Vagina (tissue), 2 donors: ENCODE results near the gene ZNF689. TPM values are rescaled to one million over a fixed set of nuclear protein-coding genes. Genes with fewer than 3 reads are reported as not detected.

Experiments used
- DNase-seq, 2 donors: peaks; one replicate each; pipeline ENCODE4 v3.0.0-alpha.2; 2017; ENCODE audit errors: extremely low spot score in 2 of 2
- H3K27ac ChIP-seq: fragments of 200-600 bp; sonication (generic); one replicate; pipeline ENCODE4 v1.5.1; 2019
- H3K27me3 ChIP-seq: fragments of 200-600 bp; sonication (generic); one replicate; pipeline ENCODE4 v1.5.1; 2019
- H3K36me3 ChIP-seq, 2 donors: fragments of 200-600 bp; sonication (generic); one replicate each; pipeline ENCODE4 v1.5.1; 2017 to 2019
- H3K4me1 ChIP-seq: fragments of 200-600 bp; sonication (generic); one replicate; pipeline ENCODE4 v1.5.1; 2019
- H3K4me3 ChIP-seq, 2 donors: fragments of 200-600 bp; sonication (generic); 1 replicate in 1 of 2; 2 replicates in 1 of 2; pipeline ENCODE4 v1.5.1; 2016 to 2019
- H3K9me3 ChIP-seq: fragments of 200-600 bp; sonication (generic); one replicate; pipeline ENCODE4 v1.5.1; 2019
- POLR2A ChIP-seq, 2 donors: fragments of 450-650 bp; IDR thresholded peaks; one replicate each; pipeline ENCODE4 v1.6.1; 2017; ENCODE audit warnings: antibody characterized with exemption in 2 of 2, mild to moderate bottlenecking in 2 of 2, moderate library complexity in 2 of 2
- POLR2AphosphoS5 ChIP-seq, 2 donors: sonication (generic); formaldehyde crosslinking; IDR thresholded peaks; one replicate each; pipeline ENCODE4 v1.9.0; 2017; ENCODE audit warnings: antibody characterized with exemption in 2 of 2, mild to moderate bottlenecking in 2 of 2, low read depth in 1 of 2; ENCODE audit not compliant: insufficient read depth in 1 of 2
- intact Hi-C: fragments of 100-400 bp; cut with DNase I; formaldehyde crosslinking; loops from one replicate; pipeline ENCODE4 v1.15.1; 2023
- total RNA-seq: library from RNA; depleted of rRNA; stranded (reverse); fragments of >200 nt; gene quantifications from one replicate; pipeline ENCODE4 v1.2.3, GENCODE V29; 2016
- TF ChIP-seq, protein P1 (sequence below), 3 experiments: fragments of 450-650 bp in 2 of 3; fragments of 200-600 bp in 1 of 3; sonication (generic) in 1 of 3; IDR thresholded peaks; one replicate each; pipeline ENCODE4 v1.5.1; 2017 to 2019; ENCODE audit warnings: antibody characterized with exemption in 3 of 3, mild to moderate bottlenecking in 2 of 3, moderate library complexity in 2 of 3

Gene ZNF689
- total RNA-seq, 1 donor from 2014 or later, result 7.6 TPM

DNA sequence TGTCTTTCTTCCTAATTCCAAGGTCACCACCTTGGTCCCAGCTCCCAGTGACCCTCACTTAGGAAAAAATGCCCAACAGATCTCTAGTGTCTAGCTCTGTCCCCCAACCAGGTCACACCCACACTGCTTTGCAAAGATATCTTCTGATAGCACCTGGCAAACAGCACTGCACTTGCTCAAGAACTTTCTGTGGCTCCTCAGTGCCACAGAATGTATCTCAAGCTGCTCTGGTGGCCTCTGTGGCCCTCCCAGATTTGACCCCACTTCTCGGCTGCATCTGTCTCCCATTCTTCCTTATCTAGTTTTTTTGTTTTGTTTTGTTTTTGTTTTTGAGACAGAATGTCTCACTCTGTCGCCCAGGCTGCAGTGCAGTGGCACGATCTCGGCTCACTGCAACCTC, 43.7 kb downstream of the ZNF689 start:
- intact Hi-C loops, result no loop called here

DNA sequence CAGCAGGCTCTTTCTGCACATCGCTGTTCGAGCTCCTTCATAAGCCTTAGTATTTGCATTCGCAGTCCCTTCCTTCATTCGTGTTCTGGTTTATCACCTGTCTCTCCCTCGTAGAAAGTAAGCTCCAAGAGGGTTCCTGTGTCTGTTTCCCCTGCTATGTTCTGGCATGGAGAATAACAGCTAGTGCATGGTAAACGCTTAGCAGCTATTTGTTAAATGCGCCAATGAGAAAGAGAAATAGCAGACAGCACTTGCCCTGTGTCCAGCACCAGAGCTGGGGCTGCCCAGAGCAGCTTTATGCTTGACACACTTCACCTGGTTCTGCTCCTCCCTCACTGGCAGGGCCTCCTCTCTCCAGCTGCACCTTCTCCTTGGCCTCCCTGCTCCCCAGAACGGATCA, 44.2 kb downstream of the ZNF689 start:
- intact Hi-C loops, result no loop called here
- no peak overlapping the region for H3K27ac ChIP-seq
- no peaks in the 10 kb centered on the region for H3K9me3 ChIP-seq
- no peak for TF ChIP-seq POLR2AphosphoS5 (IDR thresholded peaks at IDR 0.05; ENCODE audit: insufficient read depth in 1 of 2, low read depth in 1 of 2)
- TF ChIP-seq, protein P1, sequence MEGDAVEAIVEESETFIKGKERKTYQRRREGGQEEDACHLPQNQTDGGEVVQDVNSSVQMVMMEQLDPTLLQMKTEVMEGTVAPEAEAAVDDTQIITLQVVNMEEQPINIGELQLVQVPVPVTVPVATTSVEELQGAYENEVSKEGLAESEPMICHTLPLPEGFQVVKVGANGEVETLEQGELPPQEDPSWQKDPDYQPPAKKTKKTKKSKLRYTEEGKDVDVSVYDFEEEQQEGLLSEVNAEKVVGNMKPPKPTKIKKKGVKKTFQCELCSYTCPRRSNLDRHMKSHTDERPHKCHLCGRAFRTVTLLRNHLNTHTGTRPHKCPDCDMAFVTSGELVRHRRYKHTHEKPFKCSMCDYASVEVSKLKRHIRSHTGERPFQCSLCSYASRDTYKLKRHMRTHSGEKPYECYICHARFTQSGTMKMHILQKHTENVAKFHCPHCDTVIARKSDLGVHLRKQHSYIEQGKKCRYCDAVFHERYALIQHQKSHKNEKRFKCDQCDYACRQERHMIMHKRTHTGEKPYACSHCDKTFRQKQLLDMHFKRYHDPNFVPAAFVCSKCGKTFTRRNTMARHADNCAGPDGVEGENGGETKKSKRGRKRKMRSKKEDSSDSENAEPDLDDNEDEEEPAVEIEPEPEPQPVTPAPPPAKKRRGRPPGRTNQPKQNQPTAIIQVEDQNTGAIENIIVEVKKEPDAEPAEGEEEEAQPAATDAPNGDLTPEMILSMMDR (IDR thresholded peaks at IDR 0.05), result no peak
- no peak for TF ChIP-seq POLR2A (IDR thresholded peaks at IDR 0.05)
- no peak overlapping the region for H3K4me3 ChIP-seq
- H3K4me1 ChIP-seq, result peaks cover 57% of the 10 kb centered on the region
- no peaks in the 10 kb centered on the region for H3K36me3 ChIP-seq
- DNase-seq, result no peak
- H3K27me3 ChIP-seq, result no peaks in the 10 kb centered on the region

More for the DNA sequence above, 43.7 kb downstream of the ZNF689 start:
- H3K27me3 ChIP-seq, result no peaks in the 10 kb centered on the region
- peak overlapping the region; percentile 75 for H3K27ac ChIP-seq
- H3K4me1 ChIP-seq, result peaks cover 53% of the 10 kb centered on the region
- DNase-seq, result no peak
- TF ChIP-seq POLR2A (IDR thresholded peaks at IDR 0.05) (no peak), POLR2AphosphoS5 (IDR thresholded peaks at IDR 0.05; ENCODE audit: insufficient read depth in 1 of 2, low read depth in 1 of 2) (no peak)
- H3K4me3 ChIP-seq, result no peak overlapping the region
- no peaks in the 10 kb centered on the region for H3K9me3 ChIP-seq
- no peaks in the 10 kb centered on the region for H3K36me3 ChIP-seq

DNA sequence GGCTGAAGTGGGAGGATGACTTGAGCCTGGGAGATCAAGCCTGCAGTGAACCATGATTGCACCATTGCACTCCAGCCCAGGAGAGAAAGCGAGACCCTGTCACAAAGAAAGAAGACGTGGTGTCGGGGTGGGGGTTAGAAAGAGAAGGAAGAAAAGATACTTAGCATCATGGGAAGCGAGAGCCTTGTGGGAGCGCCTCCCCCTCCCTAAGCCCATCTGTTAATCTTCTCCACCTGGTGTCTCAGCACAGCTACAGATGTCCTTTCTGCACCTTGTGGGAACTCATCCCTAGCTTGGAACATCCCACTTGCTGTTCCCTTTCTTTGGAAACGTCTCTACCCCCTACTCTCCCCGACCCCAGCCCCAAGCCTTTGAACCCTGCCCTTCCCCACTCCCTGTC, 44.7 kb downstream of the ZNF689 start:
- DNase-seq, result no peak
- Histone ChIP-seq H3K27ac (no peak overlapping the region), H3K4me1 (peaks cover 54% of the 10 kb centered on the region), H3K27me3 (no peaks in the 10 kb centered on the region), H3K9me3 (no peaks in the 10 kb centered on the region), H3K4me3 (no peak overlapping the region), H3K36me3 (no peaks in the 10 kb centered on the region)
- intact Hi-C loops, result no loop called here
- TF ChIP-seq POLR2AphosphoS5 (IDR thresholded peaks at IDR 0.05; ENCODE audit: insufficient read depth in 1 of 2, low read depth in 1 of 2), result no peak
- TF ChIP-seq POLR2A (IDR thresholded peaks at IDR 0.05), result no peak
- TF ChIP-seq, protein P1 (IDR thresholded peaks at IDR 0.05), result no peak

DNA sequence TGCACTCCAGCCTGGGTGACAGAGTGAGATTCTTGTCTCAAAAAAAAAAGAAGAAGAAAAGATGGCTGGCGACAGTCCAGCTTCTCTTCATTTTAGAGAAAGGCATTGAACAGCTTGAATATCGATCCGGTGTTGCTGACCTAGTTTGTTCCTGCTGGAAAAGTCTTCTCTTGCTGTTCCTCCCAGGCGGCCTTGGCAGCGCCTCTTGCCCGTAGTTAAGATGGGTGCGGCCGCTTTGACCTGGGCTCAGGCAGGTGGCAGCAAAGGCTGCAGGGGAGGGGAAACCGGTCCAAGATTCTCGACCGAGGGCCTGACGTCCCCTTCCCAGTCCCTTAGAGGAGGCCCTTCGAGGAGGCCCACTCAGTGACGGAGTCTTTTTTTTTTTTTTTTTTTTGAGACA, 48.2 kb downstream of the ZNF689 start:
- H3K9me3 ChIP-seq, result no peaks in the 10 kb centered on the region
- peak overlapping the region; percentile 51 for H3K27ac ChIP-seq
- H3K27me3 ChIP-seq, result no peaks in the 10 kb centered on the region
- no peaks in the 10 kb centered on the region for H3K36me3 ChIP-seq
- H3K4me1 ChIP-seq, result peaks cover 27% of the 10 kb centered on the region
- DNase-seq, result no peak
- intact Hi-C loops, result no loop called here
- peak overlapping the region in 1 of 2 donors; percentile 43 for H3K4me3 ChIP-seq
- no peak for TF ChIP-seq POLR2A (IDR thresholded peaks at IDR 0.05)
- no peak for TF ChIP-seq POLR2AphosphoS5 (IDR thresholded peaks at IDR 0.05; ENCODE audit: insufficient read depth in 1 of 2, low read depth in 1 of 2)
- TF ChIP-seq, protein P1 (IDR thresholded peaks at IDR 0.05), result no peak

DNA sequence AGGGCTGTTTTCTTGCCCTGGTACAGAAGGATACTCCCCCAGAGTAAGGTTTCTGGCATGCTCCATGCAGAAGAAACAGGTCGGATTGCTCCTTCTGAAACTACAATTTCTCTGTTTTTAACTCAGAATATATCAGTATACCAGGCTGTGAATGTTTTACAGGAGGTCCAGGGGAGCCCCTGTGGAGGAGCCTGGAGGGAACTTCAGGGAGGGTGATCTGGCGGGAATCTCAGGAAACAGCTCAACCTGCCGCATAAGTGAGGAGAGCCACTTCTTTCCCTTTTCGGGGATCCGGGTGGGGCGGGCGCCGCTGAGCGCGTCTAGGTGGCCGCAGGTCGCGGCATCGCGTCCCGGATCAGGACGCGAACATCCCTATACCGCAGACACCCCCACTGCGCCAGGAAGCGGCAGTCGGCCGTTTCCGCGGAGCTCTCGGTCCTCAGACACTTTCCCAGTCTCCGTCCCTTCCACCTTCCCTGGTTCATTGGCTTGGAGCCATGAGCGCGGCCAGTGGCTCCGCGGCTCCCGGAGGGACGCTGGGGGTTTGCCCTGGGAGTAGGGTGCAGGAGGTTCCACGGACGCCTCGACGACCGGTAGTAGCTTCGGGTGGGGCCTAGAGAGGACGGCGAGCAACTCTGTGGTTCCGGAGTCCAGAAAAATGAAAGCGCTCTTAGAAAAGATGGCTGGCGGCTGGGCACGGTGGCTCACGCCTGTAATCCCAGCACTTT, 48.9 kb downstream of the ZNF689 start:
- H3K27me3 ChIP-seq, result no peaks in the 10 kb centered on the region
- TF ChIP-seq POLR2A (IDR thresholded peaks at IDR 0.05) (no peak), POLR2AphosphoS5 (IDR thresholded peaks at IDR 0.05; ENCODE audit: insufficient read depth in 1 of 2, low read depth in 1 of 2) (peak in 1 of 2 donors; percentile 52)
- TF ChIP-seq, protein P1 (IDR thresholded peaks at IDR 0.05), result no peak
- no peaks in the 10 kb centered on the region for H3K36me3 ChIP-seq
- no peak for DNase-seq
- H3K9me3 ChIP-seq, result no peaks in the 10 kb centered on the region
- peak overlapping the region; percentile 51 for H3K27ac ChIP-seq
- peaks cover 27% of the 10 kb centered on the region for H3K4me1 ChIP-seq
- H3K4me3 ChIP-seq, result peak overlapping the region; percentile 43 to 62
- intact Hi-C loops, result no loop called here
